Thoracic aorta (tissue), 2 donors: ENCODE measurements around the gene ECT2. TPM values are rescaled to one million over a fixed set of nuclear protein-coding genes. Genes with fewer than 3 reads are reported as not detected.
"Not testable (repeated sequence)": the region's sequence is repeated elsewhere in the genome, so short reads cannot be mapped to it uniquely, and the experiment has no call there.

ENCODE experiments used
- ATAC-seq: fragments of 150-250 bp; one replicate; pipeline ENCODE4 v1.8.0; 2017; ENCODE audit warnings: low read depth; ENCODE audit not compliant: insufficient number of reproducible peaks, low FRiP score
- DNase-seq: peaks from one replicate; pipeline ENCODE4 v3.0.0-alpha.2; 2020; ENCODE audit warnings: low spot score
- H3K27ac ChIP-seq, 2 donors: fragments of 200-600 bp; sonication (generic); 1 replicate in 1 of 2; 2 replicates in 1 of 2; pipeline ENCODE4 v1.5.1; 2016; ENCODE audit warnings: mild to moderate bottlenecking in 2 of 2, moderate library complexity in 2 of 2
- H3K27me3 ChIP-seq: fragments of 200-600 bp; sonication (generic); replicated peaks from 2 replicates; pipeline ENCODE4 v1.6.0; 2016; ENCODE audit warnings: mild to moderate bottlenecking; ENCODE audit not compliant: insufficient read depth
- H3K36me3 ChIP-seq: fragments of 200-600 bp; sonication (generic); one replicate; pipeline ENCODE4 v1.5.1; 2016
- H3K4me1 ChIP-seq, 2 donors: fragments of 200-600 bp; sonication (generic); 1 replicate in 1 of 2; 2 replicates in 1 of 2; pipeline versions ENCODE4 v1.5.1 to v1.6.0; 2016; ENCODE audit warnings: low read depth in 2 of 2, mild to moderate bottlenecking in 1 of 2; ENCODE audit not compliant: control insufficient read depth in 1 of 2
- H3K4me3 ChIP-seq: fragments of 200-600 bp; sonication (generic); 2 replicates; pipeline ENCODE4 v1.5.1; 2016; ENCODE audit warnings: mild to moderate bottlenecking
- H3K9me3 ChIP-seq: fragments of 200-600 bp; sonication (generic); 2 replicates; pipeline ENCODE4 v1.5.1; 2016
- CTCF ChIP-seq: fragments of 200-600 bp; sonication (generic); IDR thresholded peaks from one replicate; pipeline ENCODE4 v1.5.1; 2019; ENCODE audit warnings: antibody characterized with exemption
- total RNA-seq, 2 donors: library from RNA; depleted of rRNA; stranded (reverse); fragments of >200 nt; gene quantifications; one replicate each; pipeline versions ENCODE4 v1.1.0 to v1.2.3, GENCODE V29; 2016

ECT2 gene
- total RNA-seq, 2 donors from 2014 or later: 4.5 to 14.0 TPM

GRCh38 chr3:172753125-172753524 is 2.6 kb downstream of the ECT2 start:
- TF ChIP-seq CTCF: no peak
- Histone ChIP-seq H3K27me3 (no peaks in the 10 kb centered on the region), H3K4me3 (no peak overlapping the region), H3K36me3 (no peaks in the 10 kb centered on the region), H3K27ac (no peak overlapping the region), H3K4me1 (peaks cover 7 to 14% of the 10 kb centered on the region in 2 donors), H3K9me3 (no peaks in the 10 kb centered on the region)
- no peak for ATAC-seq
- no peak for DNase-seq

- H3K27me3 ChIP-seq, H3K36me3 ChIP-seq, DNase-seq, H3K4me3 ChIP-seq, H3K27ac ChIP-seq, H3K9me3 ChIP-seq, ATAC-seq, H3K4me1 ChIP-seq: not testable (repeated sequence)
Measured at GRCh38 chr3:172760416-172760815, 9.9 kb downstream of the ECT2 start.

GRCh38 chr3:172766241-172766640 is 15.7 kb downstream of the ECT2 start:
- Histone ChIP-seq H3K4me3 (no peak overlapping the region), H3K9me3 (no peaks in the 10 kb centered on the region), H3K4me1 (no peaks in the 10 kb centered on the region), H3K36me3 (no peaks in the 10 kb centered on the region), H3K27ac (no peak overlapping the region), H3K27me3 (no peaks in the 10 kb centered on the region)
- DNase-seq (no peak), ATAC-seq (no peak)
- no peak for TF ChIP-seq CTCF

GRCh38 chr3:172766718-172767405 is 16.3 kb downstream of the ECT2 start:
- no peaks in the 10 kb centered on the region for H3K4me1 ChIP-seq
- ATAC-seq: no peak
- H3K36me3 ChIP-seq: no peaks in the 10 kb centered on the region
- TF ChIP-seq CTCF: no peak
- no peaks in the 10 kb centered on the region for H3K9me3 ChIP-seq
- H3K27ac ChIP-seq: no peak overlapping the region
- no peaks in the 10 kb centered on the region for H3K27me3 ChIP-seq
- H3K4me3 ChIP-seq: no peak overlapping the region
- DNase-seq: no peak

- no peak overlapping the region for H3K4me3 ChIP-seq
- no peak for TF ChIP-seq CTCF
- no peak for DNase-seq
- no peaks in the 10 kb centered on the region for H3K27me3 ChIP-seq
- H3K27ac ChIP-seq: no peak overlapping the region
- H3K4me1 ChIP-seq: no peaks in the 10 kb centered on the region
- no peak for ATAC-seq
- H3K9me3 ChIP-seq: no peaks in the 10 kb centered on the region
- no peaks in the 10 kb centered on the region for H3K36me3 ChIP-seq
Measured at GRCh38 chr3:172770382-172770781, 19.9 kb downstream of the ECT2 start.

- no peak for TF ChIP-seq CTCF
- no peak for ATAC-seq
- no peaks in the 10 kb centered on the region for H3K9me3 ChIP-seq
Measured at GRCh38 chr3:172771672-172772071, 21.1 kb downstream of the ECT2 start.

More at GRCh38 chr3:172771672-172772071, 21.1 kb downstream of the ECT2 start:
- DNase-seq: no peak
- no peaks in the 10 kb centered on the region for H3K4me1 ChIP-seq
- no peak overlapping the region for H3K4me3 ChIP-seq
- H3K36me3 ChIP-seq: no peaks in the 10 kb centered on the region
- H3K27me3 ChIP-seq: no peaks in the 10 kb centered on the region
- no peak overlapping the region for H3K27ac ChIP-seq
